ENCODE measurements around the gene OSBPL10.
"Not testable (repeated sequence)": the region's sequence is repeated elsewhere in the genome, so short reads cannot be mapped to it uniquely, and the experiment has no call there.

OSBPL10 gene

DNA sequence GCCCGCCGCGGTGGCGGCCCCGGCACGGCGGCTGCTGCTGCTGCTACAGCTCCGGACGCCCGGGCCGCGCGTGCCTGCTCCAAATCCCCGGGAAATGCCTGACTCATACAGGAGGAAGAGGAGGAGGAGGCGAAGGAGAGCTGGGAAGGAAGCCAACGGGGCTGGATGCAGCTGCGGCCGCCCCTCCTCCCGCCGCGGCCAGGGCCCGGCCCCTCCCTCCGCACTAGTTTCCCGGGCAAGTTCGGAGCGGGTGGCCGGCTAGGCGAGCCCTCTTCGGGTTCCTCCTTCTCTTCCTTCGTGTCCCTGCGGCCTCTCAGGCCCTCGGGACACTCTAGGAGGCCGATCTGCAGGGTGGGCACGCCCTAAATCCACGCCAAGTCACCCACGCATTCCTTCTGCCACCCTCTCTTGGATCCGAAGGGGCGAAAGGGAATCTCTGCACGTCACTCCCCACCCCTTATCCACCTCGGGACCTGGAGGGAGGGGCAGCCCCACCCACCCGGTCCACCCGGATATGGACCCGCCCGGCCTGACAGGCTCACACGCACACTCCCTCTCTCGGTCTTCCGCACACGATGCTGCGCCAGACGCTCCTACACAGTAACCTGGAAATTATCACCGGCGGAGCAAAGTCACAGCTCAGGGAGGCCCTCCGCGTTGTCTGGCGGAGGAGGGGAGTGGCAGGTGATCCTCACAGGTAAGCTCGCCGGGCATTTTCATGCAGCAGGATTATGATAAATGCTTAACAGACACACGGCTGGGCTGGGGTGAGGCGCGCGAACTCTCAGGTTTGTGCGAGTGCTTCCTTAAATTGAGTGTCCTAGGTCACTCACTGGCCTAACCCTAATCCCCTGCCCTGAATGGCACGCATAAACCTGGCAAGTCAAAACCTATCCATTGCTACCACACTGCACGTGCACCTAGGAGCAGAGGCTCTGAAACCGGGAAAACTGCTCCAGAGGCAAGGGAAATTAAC is at the start of gene OSBPL10, which contains the start of gene ZNF860:
OSBPL10 (minus strand) TSS at position 57 of the 976 bp plus-strand sequence. CDS start 83 bp downstream, outside the sequence.
ZNF860 (plus strand) TSS at position 545 of the 976 bp plus-strand sequence. CDS start 7,330 bp downstream, outside the sequence.
- in situ Hi-C loops (cut with MboI; ENCODE audit: low sequenced_read_pairs), result no loop called here

DNA sequence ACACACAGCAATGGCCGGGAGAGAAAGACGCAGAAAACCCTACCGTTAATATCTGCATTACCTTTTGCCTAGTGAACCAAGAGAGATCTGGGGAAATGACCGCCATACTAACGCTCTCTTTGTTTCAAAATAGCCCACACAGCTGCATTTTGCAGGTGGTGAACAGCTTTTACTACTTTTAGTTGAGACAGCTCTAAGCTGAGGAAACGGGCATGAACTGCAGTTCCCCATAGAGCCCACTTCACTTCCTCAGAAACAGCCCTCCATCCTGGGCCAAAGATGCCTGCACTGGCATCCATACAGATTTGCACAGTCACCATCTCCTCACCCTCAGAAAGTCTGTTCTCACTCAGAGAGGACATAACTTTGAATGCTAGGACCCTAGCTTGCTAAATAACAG is 45.5 kb upstream of the OSBPL10 start:
- in situ Hi-C loops (cut with MboI; ENCODE audit: low sequenced_read_pairs), result no loop called here

DNA sequence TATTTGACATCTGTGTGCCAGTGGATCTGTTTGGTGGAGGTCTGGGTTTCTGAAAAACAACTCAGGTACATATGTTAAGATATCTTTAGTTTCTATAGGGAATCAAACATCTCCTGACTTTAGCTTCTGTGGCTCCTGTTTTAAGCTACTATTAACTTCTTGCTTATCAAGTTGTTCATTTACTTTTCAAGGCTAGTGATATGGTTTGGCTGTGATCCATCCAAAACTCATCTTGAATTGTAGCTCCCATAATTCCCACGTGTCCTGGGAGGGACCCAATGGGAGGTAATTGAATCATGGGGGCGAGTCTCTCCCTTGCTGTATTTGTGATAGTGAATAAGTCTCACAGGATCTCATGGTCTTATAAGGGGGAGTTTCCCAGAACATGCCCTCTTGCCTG is 41.9 kb upstream of the OSBPL10 start:
- in situ Hi-C loops (cut with MboI; ENCODE audit: low sequenced_read_pairs), result no loop called here

- in situ Hi-C loops (cut with MboI; ENCODE audit: low sequenced_read_pairs), result no loop called here
These were observed 40.7 kb upstream of the OSBPL10 start for GRCh38 chr3:32021748-32022147.

DNA sequence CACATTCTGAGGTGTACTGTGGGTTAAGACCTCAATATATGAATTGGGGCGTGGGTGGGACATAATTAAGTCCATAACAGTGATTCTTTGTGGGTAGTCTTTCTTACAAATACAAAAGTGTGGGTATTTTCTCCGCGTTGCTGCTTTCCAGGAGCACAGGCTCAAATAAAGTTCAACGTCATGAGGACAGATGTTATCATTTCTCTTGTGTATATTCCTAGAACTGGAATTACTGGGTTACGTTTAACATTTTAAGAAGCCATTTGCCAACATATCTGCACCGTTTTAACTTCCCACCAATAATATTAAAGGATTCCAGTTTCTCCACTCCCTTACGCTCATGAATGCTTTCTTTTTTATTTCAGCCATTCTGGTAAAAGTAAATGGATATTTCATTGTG is 40.1 kb upstream of the OSBPL10 start:
- in situ Hi-C loops (cut with MboI; ENCODE audit: low sequenced_read_pairs), result no loop called here

GRCh38 chr3:32018757-32019564 is 37.9 kb upstream of the OSBPL10 start:
- in situ Hi-C loops (cut with MboI; ENCODE audit: low sequenced_read_pairs), result no loop called here

- in situ Hi-C loops (cut with MboI; ENCODE audit: low sequenced_read_pairs), result no loop called here
These were observed 36.2 kb upstream of the OSBPL10 start for GRCh38 chr3:32017286-32017685.

DNA sequence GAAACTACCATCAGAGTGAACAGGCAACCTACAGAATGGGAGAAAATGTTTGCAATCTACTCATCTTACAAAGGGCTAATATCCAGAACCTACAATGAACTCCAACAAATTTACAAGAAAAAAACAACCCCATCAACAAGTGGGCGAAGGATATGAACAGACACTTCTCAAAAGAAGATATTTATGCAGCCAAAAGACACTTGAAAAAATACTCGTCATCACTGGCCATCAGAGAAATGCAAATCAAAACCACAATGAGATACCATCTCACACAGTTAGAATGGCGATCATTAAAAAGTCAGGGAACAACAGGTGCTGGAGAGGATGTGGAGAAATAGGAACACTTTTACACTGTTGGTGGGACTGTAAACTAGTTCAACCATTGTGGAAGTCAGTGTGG is 34.6 kb upstream of the OSBPL10 start:
- in situ Hi-C loops (cut with MboI; ENCODE audit: low sequenced_read_pairs), result not testable (repeated sequence)

DNA sequence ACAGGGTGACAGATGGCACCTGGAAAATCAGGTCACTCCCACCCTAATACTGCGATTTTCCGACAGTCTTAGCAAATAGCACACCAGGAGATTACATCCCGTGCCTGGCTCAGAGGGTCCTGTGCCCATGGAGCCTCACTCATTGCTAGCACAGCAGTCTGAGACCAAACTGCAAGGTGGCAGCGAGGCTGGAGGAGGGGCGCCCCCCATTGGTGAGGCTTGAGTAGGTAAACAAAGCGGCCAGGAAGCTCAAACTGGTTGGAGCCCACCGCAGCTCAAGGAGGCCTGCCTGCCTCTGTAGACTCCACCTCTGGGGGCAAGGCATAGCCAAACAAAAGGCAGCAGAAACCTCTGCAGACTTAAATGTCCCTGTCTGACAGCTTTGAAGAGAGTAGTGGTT is 29.6 kb upstream of the OSBPL10 start:
- in situ Hi-C loops (cut with MboI; ENCODE audit: low sequenced_read_pairs), result not testable (repeated sequence)

DNA sequence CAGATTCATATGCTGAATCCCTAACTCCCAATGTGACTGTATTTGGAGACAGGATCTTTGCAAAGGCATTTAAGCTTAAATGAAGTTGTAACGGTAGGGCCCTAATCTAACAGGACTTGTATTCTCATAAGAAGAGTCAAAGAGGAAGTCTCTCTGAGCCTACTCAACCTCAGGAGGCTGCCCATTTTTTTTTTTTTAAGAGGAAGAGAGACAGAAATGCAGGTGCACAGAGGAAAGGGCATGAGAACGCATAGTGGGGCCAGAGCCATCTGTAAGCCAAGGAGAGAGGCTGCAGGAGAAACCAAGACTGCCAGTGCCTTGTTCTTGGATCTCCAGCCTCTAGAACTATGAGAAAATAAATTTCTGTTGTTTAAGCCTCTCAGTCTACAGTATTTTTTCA is 28.9 kb upstream of the OSBPL10 start:
- in situ Hi-C loops (cut with MboI; ENCODE audit: low sequenced_read_pairs), result no loop called here

DNA sequence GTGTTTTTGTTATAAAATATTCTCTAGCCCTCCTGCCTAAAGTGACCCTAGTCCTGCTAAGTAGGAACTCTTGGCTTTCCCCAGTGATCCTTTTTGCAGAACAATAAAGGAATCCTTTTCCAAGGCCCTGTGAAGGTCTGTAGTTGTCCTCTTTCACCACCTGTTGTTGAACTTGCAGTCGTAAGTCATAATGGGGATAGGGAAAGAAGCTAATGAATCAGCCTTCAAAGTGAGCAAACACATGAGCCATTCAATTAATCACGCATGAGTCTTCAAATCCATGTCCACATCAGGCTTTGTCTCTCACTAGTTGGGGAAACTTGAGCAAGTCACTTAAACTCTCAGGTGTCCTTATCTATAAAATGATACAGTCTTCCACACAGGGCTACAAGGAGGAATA is 28.0 kb upstream of the OSBPL10 start:
- in situ Hi-C loops (cut with MboI; ENCODE audit: low sequenced_read_pairs), result no loop called here

DNA sequence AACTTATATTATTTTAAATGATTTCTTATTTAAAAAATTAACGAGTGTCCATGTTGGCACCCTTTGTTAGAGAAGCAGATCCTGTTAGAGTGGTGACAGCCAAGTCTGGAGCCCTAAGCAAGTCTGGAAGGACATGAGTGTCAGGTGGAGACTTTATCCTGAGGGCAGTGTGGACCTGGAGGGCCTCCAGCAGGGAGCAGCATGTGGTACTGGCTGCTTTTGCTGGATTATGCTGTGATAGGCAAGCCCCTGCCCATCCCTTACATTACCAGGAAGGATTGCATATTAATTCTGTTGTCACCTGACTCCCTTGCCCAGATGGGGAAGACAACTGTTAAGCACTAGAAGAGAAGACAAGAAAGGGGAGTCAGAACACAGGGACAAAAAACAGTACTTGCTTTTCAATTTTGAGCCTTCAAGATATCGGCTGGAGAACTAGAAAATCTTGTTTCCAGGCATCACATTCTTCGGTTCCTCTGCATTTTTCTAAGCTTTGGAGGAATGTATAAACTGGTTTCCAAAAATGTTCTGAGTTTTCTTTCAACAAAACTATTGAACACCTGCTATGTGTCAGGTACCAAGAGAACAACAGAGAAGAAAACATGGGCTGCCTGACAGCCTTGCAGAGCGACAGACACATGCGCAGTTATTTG is 23.2 kb upstream of the OSBPL10 start:
- in situ Hi-C loops (cut with MboI; ENCODE audit: low sequenced_read_pairs), result no loop called here

GRCh38 chr3:32003380-32003779 is 22.3 kb upstream of the OSBPL10 start:
- in situ Hi-C loops (cut with MboI; ENCODE audit: low sequenced_read_pairs), result no loop called here

DNA sequence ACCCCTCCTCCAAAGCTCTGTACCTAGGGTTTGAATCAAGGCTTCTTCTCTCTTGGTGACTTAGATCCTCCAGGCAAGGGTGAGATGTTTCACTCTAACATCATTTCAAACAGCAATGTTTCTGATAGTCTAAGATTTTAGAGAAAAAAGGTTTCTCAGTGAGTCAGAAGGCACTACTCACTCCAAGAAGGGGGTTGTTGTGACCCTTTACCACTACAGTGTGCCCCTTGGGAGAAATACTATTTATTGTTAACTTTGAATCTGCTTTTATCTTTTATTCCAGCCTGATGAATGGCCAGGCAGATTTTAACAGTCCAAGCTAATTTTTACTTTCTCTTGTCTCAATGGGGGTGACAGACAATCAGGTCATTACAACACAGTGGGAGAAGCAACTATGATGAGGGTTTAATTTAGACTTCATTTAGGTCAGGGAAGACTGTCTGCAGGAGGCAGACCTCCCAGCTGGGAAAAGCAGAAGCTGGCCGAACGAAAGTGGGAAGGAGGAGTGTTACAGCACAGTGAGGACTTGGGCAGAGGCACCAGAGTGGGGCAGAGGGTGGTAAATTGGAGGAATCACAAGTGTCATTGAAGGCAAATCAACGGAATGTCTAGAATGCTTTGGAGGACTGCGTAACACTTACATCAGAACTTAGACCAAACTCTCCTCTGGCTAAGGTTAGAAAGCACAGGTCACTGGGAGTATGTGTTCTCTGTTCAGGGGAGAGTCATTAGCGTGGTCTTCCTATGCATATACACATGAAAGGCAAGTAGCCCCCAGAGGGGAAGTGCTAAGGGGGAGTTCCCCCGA is 21.7 kb upstream of the OSBPL10 start:
- in situ Hi-C loops (cut with MboI; ENCODE audit: low sequenced_read_pairs), result no loop called here

GRCh38 chr3:32000877-32001276 is 19.8 kb upstream of the OSBPL10 start:
- in situ Hi-C loops (cut with MboI; ENCODE audit: low sequenced_read_pairs), result no loop called here

DNA sequence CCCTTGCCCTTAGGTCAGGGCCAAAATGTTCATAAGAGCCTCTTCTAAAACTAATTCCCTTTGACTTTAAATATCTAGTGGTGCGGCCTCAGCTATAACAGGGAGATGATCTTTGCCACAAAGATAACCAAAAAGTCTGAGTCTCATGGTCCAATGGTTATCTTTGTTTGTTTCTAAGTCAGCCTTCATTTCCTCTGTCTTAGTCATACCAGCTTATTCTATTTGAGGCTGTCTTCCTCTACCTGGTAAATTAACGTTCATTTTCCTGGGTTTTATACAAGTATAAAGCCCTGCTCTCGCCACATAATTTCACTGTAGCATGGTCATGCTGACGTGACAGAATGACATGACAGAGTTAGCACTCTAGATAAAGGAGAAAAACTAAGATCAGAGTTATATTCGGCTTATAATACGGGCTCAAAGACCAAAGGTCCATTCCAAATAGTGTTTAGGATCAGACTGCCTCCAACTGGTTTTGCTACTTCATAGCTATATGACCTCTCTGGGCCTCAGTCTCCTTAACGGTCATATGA is 18.9 kb upstream of the OSBPL10 start:
- in situ Hi-C loops (cut with MboI; ENCODE audit: low sequenced_read_pairs), result no loop called here

GRCh38 chr3:31997500-31997899 is 16.4 kb upstream of the OSBPL10 start:
- in situ Hi-C loops (cut with MboI; ENCODE audit: low sequenced_read_pairs), result no loop called here

GRCh38 chr3:31996195-31996594 is 15.1 kb upstream of the OSBPL10 start:
- in situ Hi-C loops (cut with MboI; ENCODE audit: low sequenced_read_pairs), result no loop called here

DNA sequence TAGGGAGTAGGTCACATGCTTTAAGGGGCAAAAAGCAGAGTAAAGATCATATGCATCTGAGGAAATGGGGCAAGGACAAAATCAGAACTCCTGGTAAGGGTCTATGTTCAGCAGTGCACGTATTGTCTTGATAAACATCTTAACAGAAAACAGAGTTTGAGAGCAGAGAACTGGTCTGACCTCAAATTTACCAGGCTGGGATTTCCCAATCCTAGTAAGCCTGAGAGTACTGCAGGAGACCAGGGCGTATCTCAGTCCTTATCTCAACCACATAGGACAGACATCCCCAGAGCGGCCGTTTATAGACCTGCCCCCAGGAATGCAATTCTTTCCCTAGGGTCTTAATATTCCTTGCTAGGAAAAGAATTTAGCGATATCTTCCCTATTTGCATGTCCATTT is 14.0 kb upstream of the OSBPL10 start:
- in situ Hi-C loops (cut with MboI; ENCODE audit: low sequenced_read_pairs), result not testable (repeated sequence)

GRCh38 chr3:31993843-31994242 is 12.8 kb upstream of the OSBPL10 start:
- in situ Hi-C loops (cut with MboI; ENCODE audit: low sequenced_read_pairs), result no loop called here

Data from HL-60/S4 treated with retinoic acid at 250 ng/mL for 4 days and 3 days (cell line).